CD4-positive, alpha-beta T cell treated with Interleukin-17A for 1 hour (primary cell): ENCODE measurements around the gene SPEM3.

ENCODE experiments used
- DNase-seq: peaks from one replicate; pipeline ENCODE4 v3.0.0-alpha.2; 2020

The SPEM3 gene

DNA sequence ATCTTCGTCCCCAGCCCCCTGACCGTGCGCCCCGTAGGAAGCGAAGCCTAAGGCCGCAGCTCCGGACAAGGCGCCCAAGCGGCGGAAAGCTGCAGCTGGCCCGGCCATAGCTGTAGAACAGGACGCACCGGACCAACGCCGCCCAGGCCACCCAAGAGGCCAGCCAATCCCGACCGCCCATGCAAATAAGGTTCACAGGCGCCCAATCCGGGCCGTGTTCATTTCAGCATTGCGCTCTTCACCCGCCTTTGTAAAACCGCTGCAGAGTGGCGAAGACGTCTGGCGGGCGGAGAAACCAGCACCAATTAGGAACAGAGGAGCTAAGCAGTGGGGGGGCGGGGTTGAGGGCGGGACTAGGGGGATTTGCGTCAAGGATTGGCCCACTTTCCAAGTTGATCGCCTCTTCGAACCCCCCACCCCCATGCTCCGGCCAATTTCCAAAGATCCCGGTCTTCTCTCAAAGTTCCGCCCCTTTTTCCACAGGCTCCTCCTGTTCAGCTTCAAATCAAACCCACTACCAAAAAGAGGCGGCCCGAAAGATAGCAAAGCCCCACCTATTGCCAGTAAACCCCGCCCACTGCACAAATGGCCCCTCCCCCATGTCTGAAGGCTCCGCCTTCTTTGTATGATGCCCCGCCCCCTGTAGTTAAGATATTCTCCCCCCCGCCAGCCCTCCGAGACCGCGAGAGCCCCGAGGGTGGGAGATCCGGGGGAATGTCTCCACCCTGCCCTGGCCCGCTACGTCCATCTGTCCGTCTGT lies 24.5 kb upstream of the SPEM3 start, which contains the start of gene TMEM256:
Gene TMEM256, minus strand, starts transcription at position 121 of the 760 bp plus-strand sequence. Its CDS starts 13 bp downstream, at position 108.
- DNase-seq = peak; percentile 98

DNA sequence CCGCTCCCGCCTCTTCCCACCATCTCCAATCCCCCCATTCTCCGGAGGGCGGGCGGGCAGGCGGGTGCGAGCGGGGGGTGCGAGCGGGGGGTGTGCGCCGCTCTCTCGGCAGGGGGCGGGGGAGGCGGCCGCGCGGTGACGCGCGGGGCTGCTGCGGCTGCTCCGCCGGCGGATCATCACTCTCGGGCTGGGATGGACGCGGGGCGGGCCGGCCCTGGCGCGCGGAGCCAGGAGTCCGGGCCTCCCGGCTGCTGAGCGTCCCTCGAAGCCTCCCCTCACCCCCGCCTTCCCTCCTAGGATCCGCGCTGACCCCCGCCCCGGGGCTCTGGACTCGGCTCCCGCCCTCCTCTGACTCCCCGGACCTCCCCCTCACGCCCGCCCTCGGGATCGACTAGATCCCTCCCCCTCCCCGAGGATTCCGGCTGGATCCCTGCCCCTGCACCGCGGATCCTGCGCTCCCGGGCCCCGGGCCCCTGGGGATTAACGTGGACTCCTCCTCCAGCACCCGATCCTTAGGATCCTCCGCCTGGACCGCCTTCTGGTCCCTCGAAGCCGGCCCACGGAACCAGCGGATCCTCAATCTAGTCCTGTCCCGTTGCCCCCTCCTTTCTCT lies 23.8 kb upstream of the SPEM3 start:
- no peak for DNase-seq

DNA sequence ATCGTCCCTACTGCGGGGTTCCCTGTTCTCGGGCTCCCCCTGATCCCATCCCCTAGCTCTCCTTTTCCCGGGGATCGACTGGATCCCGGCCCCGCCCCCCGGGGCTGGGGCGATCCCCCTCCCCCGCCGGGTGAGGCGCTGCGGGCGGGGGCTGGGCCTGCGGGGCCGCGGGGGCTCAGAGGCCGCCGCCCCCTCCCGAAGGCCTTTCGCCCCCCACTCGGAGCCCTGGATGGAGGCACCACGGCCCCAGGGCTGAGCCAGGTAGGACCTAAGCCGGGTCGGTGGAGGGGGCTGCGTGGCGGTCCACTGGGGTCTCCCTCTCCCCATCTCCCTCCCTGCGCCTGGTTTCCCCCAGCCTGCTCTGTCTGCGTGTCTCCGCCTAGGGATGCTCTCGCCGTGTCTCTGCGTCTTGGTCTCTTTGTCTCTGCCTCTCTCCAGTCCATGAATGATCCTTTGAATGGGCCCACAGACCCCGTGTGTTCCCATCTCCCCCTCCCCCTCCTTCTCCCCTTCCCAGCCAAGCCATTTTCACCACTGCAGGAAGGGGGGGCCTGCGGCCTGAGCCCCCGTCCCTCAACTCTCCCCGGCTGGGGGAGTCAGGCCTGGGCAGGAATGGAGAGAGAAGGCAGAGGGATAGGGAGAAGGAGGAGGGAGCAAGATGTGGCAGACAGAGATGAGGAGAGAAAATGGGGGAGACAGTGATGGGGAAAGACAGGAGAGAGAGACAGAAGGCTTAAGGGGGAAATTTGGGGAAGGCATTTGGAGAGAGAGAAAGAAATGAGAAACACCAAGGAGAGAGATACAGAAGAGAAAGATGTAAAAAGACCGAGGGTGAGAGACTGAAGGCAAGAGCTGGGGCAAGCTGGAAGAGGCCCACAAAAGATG lies 23.1 kb upstream of the SPEM3 start:
- DNase-seq = no peak

DNA sequence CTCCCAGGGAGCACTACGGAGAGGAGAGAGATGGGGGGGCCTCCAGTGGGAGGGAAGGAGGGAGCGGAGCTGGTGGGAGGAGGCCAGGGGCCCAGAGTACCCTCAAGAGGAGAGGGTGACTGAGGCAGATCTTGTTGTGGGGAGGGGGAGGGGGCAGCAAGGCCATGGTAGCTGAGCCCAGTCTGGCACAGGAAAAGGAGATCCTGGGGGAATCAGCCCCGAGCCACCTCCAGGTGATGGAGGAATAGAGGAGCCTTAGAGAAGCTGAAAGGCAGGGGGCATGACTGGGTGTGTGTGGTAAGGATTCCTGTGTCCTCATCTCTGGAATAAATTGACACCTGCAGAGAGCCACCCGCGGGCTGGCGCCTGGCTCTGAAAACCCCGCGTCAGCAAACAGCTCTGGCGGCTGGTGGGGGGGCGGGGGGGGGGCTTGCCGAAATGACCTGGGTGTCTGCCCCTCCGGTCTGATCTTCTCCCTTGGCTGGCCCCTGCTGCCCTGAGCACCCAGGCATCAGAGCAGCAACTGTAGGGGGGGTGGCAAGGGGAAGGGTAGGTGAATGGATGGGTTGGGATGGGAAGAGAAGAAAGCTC lies 22.3 kb upstream of the SPEM3 start:
- DNase-seq = peak; percentile 12

DNA sequence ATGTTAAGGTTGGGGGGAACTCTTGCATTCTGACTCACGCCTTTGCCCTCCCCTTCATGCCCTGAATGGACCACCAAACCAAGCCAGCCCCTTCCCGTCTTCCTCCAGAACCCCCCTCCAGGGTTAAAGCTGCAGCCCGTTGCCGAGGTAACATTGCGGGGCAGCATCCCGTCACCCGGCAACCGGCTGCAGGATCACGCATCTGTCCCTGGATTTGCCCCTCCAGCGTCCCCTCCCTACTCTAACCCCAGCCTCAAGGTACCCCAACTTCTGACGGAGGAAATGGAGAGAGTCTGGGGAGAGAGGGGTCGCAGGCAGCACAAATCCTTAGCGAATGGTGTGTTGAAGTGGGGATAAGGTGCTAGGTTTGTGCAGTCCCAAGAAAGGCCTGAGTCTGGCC lies 21.6 kb upstream of the SPEM3 start:
- no peak for DNase-seq

DNA sequence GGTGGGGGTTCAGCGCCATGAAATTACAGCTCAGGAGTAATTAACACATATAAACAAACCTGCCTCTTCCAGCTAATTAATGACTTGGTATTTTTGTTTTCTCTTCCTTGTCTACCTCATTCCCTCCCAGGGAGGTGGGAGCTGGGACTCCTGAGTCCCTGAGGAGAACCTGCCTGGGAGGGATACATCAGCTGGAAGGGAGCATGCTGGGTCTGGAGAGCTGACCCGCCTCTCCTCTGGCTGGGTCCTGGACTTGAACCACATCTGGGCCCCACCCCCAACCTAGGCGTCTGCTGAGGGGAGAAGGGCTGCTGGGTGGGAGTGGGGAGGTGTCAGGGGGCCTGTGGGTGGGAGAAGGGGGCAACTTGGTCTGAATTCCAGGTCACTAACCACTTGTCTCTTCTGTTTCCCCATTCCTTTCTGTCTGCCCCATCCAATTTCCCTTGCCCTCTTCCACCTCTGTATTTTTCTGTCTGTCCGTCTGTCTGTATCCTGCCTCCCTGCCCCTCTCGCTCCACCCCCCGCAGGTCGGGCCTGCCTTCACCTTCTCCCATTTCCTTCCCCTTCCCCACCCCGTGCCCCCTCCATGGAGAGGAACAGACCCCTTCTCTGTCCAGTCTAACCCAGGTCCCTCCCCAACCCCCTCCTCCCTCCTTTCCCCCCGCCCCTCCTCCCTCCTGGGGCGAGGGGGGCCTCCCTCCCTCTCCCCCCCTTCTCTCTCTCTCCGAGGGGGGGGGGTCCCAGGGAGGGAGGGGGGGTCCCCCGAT lies 21.0 kb upstream of the SPEM3 start, which contains the start of gene NLGN2:
Gene NLGN2, plus strand, starts transcription at position 361 of the 767 bp plus-strand sequence. CDS start 411 bp downstream, outside the sequence.
- no peak for DNase-seq

DNA sequence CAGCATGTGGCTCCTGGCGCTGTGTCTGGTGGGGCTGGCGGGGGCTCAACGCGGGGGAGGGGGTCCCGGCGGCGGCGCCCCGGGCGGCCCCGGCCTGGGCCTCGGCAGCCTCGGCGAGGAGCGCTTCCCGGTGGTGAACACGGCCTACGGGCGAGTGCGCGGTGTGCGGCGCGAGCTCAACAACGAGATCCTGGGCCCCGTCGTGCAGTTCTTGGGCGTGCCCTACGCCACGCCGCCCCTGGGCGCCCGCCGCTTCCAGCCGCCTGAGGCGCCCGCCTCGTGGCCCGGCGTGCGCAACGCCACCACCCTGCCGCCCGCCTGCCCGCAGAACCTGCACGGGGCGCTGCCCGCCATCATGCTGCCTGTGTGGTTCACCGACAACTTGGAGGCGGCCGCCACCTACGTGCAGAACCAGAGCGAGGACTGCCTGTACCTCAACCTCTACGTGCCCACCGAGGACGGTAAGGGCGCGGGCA lies 20.4 kb upstream of the SPEM3 start:
- DNase-seq = peak; percentile 45

DNA sequence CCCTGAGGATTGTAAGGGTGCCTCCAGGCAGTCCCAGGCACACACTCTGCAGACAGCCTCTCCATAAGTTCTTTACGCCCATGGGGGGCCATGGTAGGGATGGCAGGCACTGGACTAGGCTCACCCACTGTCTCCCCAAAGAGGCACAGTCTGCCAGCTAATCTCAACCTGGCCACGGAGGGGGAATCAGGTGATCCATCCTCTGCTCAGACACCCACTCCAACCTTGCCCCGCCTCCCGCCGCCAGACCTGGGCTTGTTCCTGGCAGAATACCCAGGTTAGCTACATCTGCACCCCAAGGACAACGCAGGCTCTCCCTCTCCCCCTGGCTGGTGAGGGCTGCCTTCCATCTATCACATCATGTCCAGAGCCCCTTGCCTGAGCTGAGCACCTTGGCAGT lies 19.8 kb upstream of the SPEM3 start:
- no peak for DNase-seq

DNA sequence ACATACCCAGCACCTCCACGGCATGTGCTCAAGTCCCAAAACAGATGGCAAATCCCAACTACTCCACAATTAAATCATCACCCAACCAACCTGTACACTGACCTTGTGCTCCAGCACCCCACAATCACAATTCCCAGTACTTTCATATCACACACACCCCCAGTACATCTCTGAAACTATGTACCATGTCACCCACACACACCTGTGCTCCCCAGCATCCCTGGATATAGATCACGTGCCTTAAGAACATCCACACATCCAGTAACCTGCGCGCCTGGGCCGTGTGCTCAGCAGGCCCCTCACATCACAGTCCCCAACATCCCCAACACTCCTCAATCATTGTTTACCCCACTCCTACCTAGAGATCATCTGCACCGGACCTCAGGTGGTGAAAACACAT lies 18.9 kb upstream of the SPEM3 start:
- DNase-seq = no peak

DNA sequence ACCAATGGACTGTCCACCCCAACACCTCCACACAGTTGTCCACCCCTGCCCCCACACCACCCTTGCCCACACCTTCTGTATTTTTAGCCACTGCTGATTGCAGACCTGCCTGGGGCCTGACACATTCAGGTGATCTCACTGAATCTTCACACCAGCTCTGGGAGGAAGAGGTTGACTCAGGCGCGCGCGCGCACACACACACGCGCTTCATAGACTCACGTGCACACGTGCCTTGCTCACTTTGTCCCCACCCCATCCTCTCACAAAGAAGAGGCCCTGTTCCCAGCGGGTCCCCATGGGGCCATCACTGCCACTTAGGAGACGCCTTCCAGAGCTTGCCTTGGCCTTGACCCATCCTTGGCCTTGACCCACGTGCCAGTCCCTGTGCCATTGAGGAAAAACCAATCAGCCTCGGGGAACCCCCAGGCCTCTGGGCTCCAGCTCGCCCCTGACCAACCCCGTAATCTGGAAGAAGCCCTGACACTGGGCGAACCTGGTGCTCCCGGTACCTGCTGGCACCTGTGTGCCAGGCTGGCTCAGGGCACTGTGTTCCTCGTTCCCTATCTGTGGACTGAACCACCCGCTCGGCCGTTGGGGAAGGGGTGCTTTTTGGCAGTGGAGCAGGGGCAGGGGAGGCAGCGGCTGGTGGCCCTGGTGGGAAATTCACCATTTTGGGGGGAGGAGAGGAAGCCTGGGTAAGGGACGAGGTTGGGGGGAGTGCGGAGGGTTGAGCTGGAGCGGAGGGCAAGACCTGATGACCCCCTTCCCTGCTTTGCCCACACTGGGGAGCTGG lies 17.8 kb upstream of the SPEM3 start:
- DNase-seq = no peak

DNA sequence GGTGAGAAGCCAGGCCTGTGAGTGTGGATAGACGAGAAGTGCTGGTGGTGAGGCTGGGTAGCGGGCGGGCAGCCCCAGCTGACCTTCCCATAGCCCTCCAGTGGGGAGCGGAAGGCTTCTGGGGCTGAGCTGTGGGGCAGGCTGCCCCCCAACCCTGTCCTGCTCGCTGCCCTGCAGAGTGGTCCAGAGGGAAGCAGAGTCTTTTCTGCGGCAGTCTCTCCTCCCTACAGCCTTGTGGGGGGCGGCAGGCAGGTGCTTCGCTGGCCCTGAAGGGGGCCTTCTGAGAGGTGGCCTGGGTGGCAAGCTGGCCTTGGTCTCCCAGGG lies 17.3 kb upstream of the SPEM3 start:
- no peak for DNase-seq

DNA sequence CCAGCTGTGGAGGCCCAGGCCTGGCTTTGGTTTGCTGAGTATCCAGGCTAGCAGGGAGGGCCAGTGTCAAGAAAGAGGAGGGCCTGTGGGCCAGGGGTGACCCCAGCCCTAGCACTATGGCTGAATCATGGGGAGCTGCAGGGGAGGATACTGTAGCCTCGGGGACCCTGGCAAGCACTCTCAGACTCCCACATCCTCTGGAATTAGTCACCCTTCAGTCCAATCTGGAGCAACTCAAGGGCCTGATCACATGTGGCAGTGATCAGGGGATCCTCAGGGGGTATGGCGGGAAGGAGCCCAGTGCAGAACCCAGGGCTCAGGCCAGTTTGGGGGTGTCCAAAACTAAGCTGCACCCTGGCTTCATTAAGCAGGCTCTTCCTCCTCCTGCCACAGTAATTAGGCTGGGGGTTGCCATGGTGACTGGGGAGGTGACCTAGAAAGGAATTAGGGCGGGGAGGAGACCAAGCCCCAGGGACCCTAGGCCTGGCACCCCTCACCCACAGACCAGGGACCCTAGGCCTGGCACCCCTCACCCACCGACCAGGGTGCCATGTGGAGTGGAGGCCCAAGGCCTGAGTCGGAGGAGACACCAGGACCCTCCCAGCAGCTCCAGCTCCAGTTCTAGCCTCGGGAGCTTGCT lies 15.2 kb upstream of the SPEM3 start:
- DNase-seq = no peak

DNA sequence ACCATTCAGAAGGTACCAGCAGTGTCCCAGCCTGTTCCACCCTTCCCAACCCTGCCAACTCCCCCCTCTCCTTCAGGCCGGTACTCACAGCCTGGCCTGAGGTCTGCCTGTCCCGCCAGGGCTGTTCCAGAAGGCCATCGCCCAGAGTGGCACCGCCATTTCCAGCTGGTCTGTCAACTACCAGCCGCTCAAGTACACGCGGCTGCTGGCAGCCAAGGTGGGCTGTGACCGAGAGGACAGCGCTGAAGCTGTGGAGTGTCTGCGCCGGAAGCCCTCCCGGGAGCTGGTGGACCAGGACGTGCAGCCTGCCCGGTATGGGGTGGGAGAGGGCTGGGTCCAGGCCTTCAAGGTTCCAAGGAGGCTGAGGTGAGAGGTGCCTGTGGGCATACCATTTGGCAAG lies 13.8 kb upstream of the SPEM3 start:
- DNase-seq = no peak

DNA sequence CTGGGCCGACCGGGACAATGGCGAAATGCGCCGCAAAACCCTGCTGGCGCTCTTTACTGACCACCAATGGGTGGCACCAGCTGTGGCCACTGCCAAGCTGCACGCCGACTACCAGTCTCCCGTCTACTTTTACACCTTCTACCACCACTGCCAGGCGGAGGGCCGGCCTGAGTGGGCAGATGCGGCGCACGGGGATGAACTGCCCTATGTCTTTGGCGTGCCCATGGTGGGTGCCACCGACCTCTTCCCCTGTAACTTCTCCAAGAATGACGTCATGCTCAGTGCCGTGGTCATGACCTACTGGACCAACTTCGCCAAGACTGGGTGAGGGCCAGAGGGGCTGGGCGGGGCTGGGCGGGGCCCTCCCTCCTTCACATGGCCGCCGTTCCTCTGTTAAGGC lies 12.9 kb upstream of the SPEM3 start:
- DNase-seq = no peak

DNA sequence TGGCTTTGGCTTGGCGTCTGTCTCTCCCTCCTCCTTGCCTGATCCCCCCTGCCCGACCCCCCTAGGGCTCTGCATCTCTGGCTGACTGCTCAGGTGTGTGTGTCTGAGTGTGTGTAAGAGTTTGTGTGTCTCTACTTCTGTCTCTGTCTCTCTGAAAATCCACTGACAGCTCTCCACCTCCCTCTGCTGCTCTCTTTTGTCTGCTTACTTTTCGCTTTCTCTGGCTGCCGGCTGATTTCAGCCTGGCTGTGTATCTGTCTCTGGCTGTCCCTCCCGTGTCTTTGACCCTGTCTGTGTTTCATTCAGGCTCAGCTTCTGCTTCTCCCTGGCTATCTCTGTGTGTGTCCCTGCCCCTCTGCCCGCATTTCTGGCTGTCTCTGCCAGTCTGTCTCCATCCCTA lies 12.3 kb upstream of the SPEM3 start:
- no peak for DNase-seq

DNA sequence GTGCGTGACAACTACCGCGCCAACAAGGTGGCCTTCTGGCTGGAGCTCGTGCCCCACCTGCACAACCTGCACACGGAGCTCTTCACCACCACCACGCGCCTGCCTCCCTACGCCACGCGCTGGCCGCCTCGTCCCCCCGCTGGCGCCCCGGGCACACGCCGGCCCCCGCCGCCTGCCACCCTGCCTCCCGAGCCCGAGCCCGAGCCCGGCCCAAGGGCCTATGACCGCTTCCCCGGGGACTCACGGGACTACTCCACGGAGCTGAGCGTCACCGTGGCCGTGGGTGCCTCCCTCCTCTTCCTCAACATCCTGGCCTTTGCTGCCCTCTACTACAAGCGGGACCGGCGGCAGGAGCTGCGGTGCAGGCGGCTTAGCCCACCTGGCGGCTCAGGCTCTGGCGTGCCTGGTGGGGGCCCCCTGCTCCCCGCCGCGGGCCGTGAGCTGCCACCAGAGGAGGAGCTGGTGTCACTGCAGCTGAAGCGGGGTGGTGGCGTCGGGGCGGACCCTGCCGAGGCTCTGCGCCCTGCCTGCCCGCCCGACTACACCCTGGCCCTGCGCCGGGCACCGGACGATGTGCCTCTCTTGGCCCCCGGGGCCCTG lies 11.5 kb upstream of the SPEM3 start:
- no peak for DNase-seq

DNA sequence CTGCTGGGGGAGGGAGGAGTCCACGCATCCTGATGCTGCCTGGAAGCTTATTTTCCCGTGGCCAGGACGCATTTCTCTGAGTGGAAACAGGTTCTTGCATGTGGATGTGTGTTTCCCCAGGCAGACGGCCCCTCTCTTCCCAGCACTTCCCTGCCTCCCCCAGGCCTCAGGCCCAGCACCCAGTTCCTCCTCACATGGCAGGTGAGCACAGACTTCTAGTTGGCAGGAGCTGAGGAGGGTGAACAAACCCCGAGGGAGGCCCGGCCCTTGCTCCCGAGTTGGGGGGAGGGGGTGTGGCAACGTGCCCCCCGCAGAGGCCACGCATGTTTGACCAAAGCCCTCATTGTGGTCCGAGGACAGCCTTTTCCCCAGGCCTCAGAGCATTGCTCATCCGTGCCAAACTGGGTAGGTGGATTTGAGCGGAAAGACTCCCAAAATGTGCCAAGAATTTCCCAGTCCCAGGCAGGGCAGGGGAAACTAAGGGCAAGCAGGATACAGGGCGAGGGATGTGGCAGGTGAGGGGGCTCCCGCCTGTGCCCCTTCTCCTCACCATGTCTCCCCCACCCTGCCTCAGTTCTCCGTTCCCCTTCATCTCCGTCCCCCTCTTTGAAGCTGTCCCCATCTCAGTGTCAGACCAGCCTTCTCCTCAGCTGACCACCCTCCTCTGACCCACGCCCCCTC lies 10.0 kb upstream of the SPEM3 start:
- DNase-seq = no peak

DNA sequence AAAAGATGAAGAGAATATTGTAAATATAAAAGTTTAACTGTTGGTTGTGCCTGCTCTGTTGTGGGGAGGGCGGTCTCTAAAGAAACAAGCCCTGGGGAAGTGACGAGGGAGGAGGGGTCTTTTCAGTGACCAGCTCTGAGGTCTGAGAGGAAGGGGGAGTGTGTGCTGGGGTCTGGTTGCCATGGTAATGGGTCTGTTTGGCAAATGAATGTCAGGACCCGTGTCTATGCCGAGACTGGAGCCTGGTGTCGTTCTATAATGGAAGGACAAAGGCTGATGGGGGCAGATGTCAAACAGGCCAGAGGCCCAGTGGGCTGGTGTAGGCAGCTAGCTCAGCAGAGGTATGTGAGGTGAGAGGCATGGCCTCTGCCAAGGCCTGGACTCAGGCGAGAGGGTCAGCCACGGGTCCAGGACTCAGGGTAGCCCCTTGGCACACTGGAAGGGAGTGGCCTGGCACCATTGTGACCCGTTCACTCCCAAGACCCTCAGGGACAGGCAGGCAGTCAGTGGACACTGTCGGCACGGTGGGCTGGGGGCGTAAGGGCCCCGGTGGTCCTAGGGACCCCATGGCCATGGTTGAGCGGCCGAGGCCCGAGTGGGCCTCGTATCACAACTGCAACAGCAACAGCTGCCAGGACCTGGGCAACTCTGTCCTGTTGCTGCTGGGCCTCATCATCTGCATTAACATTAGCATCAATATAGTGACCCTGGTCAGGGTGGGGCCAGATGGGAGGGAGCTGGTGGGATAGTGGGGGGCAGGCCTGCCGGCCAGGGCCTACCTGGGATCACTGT lies 8.6 kb upstream of the SPEM3 start, which contains the start of gene SPEM1:
Gene SPEM1, plus strand, starts transcription at position 506 of the 792 bp plus-strand sequence. Its CDS starts 61 bp downstream, at position 567.
- DNase-seq = no peak

DNA sequence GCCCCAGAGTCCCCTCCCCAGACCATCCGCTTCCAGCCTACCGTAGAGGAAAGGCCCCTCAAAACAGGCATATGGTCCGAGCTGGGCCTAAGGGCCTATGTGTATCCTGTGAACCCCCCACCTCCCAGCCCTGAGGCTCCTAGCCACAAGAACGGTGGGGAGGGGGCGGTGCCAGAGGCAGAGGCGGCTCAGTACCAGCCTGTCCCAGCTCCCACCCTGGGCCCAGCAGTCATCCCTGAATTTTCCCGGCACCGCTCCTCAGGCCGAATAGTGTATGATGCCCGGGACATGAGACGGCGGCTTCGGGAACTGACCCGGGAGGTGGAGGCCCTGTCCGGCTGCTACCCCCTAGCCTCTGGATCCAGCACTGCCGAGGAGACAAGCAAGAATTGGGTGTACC lies 7.5 kb upstream of the SPEM3 start:
- no peak for DNase-seq
